Measurements from ENCODE around the gene N4BP3. TPM values are rescaled to one million over a fixed set of nuclear protein-coding genes. Genes with fewer than 3 reads are reported as not detected.

N4BP3 gene
- total RNA-seq, 2 donors from 2014 or later = 0.95 to 2.3 TPM

DNA sequence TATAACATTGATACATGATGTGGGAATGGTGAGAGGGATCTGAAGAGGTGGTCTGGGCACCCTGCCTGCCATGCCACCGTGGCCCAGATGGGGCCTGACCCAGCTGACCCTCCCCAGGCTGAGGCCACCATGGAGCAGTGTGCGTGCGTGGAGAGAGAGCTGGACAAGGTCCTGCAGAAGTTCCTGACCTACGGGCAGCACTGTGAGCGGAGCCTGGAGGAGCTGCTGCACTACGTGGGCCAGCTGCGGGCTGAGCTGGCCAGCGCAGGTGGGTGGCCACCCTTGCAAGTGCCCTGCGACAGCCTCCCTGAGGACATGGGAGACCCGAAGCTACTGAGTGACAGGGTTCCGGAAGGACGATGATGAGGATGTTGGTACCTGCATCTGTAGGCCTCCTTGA lies 24.7 kb downstream of the N4BP3 start:
- ATAC-seq (no peak), DNase-seq (no peak)
- intact Hi-C loops (cut with DNase I, micrococcal nuclease) = no loop called here

DNA sequence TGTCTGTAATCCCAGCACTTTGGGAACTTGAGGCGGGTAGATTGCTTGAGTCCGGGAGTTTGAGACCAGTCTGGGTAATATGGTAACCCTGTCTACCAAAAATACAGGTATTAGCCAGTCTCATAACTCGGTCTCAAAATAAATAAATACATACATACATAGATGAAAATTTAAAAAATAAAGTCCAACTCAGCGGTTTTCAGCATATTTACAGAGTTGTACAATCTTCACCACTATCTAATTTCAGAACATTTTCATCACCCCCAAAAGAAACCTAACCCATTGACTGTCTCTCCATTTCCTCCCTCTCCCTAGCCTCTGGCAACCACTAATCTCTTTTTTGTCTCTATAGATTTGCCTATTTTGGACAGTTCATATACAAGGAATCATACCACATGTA lies 28.2 kb downstream of the N4BP3 start:
- ATAC-seq = no peak
- intact Hi-C loops (cut with DNase I, micrococcal nuclease) = no loop called here

GRCh38 chr5:178142642-178143041 lies 29.3 kb downstream of the N4BP3 start:
- intact Hi-C loops (cut with DNase I, micrococcal nuclease) = no loop called here
- DNase-seq (no peak), ATAC-seq (no peak)

More for the DNA sequence above, 28.2 kb downstream of the N4BP3 start:
- no peak for DNase-seq

DNA sequence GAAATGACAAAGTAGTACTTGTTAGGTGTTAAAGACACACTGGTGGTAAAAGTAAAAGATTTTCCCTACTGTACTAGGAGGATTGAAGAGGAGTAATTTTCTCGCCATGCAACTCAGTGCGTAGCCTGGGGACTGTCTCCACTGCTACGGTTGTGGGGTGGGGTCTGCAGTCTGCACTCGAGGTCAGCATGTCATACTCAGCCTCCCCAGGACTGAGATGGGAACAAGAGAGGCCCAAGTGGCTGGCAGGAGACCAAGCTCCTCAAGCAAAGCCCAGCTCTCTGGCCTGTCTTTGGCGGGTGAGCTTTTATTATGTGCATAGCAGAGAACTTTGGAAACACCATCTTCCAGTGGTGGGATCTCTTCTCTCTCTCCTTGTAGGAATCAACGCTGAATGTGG lies 29.9 kb downstream of the N4BP3 start:
- DNase-seq (no peak), ATAC-seq (no peak)
- intact Hi-C loops (cut with DNase I, micrococcal nuclease) = no loop called here

GRCh38 chr5:178143901-178144300 lies 30.6 kb downstream of the N4BP3 start:
- ATAC-seq = no peak
- intact Hi-C loops (cut with DNase I, micrococcal nuclease) = no loop called here

DNA sequence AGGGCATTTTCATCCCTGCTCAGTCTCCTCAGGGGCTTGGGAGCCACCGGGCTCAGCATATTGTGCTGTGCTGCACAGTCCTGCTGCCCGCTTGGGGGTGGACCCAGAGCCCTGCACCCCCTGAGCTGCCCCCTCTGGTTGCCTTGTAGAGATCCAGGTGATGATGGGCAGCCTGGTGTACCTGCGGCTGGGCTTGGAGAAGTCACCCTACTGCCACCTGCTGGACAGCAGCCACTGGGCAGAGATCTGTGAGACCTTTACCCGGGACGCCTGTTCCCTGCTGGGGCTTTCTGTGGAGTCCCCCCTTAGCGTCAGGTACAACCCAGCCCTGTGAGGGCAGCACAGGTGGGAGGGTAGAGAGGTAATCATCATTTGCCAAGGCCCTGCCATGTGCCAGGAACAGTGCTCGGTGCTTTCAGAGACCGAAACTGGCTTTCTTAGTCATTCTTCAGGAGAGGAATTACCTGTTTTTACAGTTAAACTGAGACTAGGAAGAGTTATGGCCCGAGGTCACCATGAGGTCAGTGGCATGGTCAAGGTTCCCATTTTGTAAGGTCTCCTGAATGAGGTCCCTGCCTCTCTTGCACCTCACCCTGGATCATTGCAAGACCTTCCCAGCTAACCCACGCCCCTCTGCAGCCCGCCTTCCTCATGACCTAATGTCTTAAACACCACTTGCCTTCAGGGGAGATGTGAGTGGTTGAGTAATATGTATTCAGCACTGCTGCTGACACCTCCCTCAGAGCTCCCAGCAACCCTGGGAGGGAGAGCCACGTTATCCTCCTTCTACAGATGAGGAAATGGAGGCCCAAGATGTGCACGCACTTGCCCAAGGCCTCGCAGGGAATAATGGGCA lies 32.9 kb downstream of the N4BP3 start:
- intact Hi-C loops (cut with DNase I, micrococcal nuclease) = no loop called here
- ATAC-seq = peak; percentile 84

More at GRCh38 chr5:178143901-178144300, 30.6 kb downstream of the N4BP3 start:
- no peak for DNase-seq

DNA sequence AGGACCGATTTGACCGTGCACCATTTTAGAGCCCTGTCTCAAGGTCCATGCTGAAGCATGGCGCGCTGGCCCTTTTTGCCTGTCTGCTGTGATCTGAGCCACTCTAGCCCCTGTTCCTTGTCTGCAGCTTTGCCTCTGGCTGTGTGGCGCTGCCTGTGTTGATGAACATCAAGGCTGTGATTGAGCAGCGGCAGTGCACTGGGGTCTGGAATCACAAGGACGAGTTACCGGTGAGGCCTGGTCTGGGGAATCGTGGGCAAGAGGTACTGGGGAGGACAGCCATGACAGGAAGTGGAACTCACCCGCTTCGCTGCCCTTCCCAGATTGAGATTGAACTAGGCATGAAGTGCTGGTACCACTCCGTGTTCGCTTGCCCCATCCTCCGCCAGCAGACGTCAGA lies 34.1 kb downstream of the N4BP3 start:
- ATAC-seq (no peak), DNase-seq (no peak)
- intact Hi-C loops (cut with DNase I, micrococcal nuclease) = no loop called here

More for the DNA sequence above, 32.9 kb downstream of the N4BP3 start:
- peak; percentile 56 to 90 for DNase-seq

DNA sequence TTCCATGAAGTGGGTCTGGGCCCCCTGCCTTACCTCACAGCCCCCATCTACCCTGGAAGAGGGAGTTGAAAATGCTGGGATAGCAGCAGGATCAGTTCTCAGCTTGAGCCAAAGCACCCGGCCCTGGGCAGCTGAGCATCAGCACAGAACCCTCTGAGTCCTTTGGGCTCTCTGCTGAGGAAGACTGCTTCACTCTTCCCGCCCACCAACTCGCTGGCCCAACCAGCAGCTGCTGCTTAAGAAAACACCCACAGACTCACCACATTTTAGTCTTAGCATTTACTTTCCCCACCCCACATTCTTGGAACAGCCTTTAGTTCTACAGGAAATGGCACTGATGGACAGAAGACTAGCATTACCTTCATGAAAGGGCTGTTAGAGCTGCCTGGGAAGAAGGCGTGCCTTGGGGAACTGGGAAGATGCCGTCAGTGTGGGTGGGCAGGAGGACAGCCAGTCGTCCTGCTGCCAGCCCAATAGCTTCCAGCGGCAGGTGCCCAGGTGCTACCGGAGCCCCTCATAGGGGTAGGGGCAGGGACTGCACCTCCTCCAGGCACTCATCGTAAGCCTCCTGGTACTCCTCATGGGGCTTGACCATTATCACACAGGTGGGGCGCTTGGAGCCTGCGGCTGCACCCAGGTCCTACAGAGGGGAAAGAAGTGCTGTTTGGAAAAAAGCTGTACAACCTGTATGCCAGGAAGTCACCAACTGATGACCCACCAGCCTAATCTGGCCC lies 36.0 kb downstream of the N4BP3 start:
- intact Hi-C loops (cut with DNase I, micrococcal nuclease) = no loop called here
- DNase-seq = no peak
- ATAC-seq = no peak

DNA sequence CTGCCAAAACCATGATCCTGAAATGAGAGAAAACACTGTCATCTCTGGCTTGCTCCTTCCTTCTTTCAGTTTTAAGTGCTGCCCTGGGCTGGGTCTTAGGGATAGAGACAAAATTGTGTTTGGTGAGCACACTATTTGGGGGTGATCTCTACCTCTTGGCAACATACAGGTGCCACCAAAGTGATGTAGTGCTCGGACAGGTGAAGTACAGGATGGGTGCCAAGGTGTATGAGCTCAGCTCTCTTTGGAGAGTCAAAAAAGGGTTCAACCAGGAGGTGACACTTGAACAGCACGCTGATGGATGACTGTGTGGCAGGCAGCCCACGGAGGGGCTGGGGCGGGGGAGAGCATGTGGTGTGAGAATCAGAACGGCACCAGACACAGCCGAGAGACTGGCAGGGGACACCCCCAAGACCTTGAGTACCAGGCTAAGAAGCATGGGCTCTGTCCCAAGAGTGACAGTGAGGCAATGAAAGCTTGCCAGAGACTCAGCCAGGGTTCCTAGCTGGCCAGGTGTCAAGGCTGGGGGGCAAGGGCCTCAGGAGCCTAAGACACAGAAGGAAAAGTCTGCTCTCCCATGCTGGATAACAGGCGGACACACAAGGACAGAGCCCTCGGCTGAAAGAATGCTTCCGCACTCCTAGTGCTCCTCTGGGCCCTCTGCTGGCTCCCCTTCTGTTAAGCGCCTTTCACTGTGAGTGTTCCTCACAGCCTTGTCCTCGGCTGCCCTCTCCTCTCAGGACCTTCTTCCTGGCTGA lies 37.8 kb downstream of the N4BP3 start:
- no peak for ATAC-seq
- no peak for DNase-seq
- intact Hi-C loops (cut with DNase I, micrococcal nuclease) = no loop called here

- ATAC-seq (no peak), DNase-seq (no peak)
- intact Hi-C loops (cut with DNase I, micrococcal nuclease) = no loop called here
Observed at GRCh38 chr5:178152491-178153444, 39.4 kb downstream of the N4BP3 start.

- ATAC-seq (peak; percentile 98), DNase-seq (peak; percentile 98 to 99)
- intact Hi-C loops (cut with DNase I, micrococcal nuclease) = no loop called here
Observed at GRCh38 chr5:178153530-178154340, 40.4 kb downstream of the N4BP3 start, which contains the start of gene NHP2. TSS of gene NHP2 (minus strand) at chr5:178153885. CDS start at chr5:178153817, 68 bp downstream.

DNA sequence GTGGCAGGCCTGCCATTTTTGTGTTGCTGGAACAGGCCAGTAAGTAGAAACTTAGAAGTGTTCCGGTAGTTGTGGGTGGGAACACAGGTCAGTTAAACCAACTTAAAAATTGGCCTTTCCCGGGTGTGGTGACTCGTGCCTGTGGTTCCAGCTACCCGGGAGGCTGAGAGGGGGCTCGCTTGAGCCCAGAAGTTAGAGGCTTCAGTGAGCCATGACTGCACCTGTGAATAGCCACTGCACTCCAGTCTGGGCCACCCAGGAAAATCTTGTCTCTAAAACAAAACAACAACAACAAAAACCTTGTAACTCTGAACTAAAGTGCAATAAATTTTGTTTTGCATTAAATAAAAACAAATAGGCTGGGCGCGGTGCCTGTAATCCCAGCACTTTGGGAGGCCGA lies 41.7 kb downstream of the N4BP3 start:
- ATAC-seq = no peak
- no peak for DNase-seq
- intact Hi-C loops (cut with DNase I, micrococcal nuclease) = no loop called here

DNA sequence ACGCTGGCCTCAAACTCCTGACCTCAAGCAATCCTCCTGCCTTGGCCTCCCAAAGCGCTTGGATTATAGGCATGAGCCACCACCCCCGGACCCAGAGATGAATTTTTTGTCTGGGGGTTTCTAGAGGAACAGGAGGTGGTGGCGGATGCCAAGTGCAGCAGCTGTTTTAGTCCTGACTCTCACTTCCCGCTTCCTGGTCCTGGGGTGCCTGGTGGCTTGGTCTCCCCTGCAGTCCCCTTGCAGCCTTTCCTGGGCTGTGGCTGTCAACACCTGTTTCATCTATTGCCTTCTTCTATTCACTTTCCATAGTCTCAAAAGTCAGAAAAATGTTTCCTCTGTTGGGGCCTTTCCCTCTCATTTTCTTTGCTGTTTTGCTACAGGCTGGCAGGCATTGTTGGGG lies 46.8 kb downstream of the N4BP3 start:
- intact Hi-C loops (cut with DNase I, micrococcal nuclease) = no loop called here
- DNase-seq = no peak
- ATAC-seq = no peak

DNA sequence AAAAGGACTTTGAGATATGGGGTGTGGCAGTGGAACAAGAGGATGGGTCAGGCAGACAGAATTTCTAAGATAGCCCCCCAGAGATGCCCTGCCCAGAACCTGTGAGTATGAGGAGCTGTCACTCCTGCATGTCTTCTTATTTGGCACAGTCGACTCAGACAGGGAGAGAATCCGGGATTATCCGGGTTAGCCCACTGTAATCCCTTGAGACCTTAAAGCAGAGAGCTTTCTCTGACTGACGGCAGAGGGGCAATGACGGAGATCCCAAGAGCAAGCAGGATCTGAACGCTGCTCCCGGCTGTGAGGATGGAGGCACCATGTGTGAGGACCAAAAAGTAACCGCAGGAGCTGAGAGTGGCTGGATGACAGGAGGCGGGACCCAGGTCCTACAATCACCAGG lies 49.1 kb downstream of the N4BP3 start:
- intact Hi-C loops (cut with DNase I, micrococcal nuclease) = no loop called here
- no peak for DNase-seq
- no peak for ATAC-seq

- DNase-seq (peak; percentile 66 to 88), ATAC-seq (peak; percentile 99)
- intact Hi-C loops (cut with DNase I, micrococcal nuclease) = no loop called here
Observed at GRCh38 chr5:178163772-178164735, 50.7 kb downstream of the N4BP3 start.

DNA sequence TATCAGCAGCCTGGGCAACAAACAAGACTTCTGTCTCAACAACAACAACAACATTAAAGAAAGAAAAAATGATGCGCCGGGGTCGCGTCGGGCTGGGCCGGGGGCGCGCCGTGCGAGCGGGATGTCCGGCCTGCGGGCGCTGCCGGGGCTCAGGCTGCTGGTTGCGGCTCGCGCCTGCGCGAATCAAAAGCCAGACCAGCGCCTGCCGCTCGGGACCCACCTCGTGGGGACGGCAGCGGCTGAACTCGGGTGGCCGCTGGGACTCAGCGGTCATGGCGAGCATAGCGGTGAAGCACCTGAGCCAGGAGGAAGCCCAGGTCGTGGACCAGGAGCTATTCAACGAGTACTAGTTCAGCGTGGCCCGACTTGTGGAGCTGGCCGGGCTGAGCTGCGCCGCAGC lies 52.2 kb downstream of the N4BP3 start:
- ATAC-seq (no peak), DNase-seq (no peak)
- intact Hi-C loops (cut with DNase I, micrococcal nuclease) = loop anchor here in 1 of 2 donors (5.0 kb wide), 1 partner anchor 88 kb away; no protein-coding TSS in a partner anchor
